HG03457 (cell line): Measurements from ENCODE around the gene MYLK.

Experiments
- ATAC-seq: cut with Tn5 transposase; IDR thresholded peaks from one replicate; pipeline ENCODE4 v1.9.1; 2021; ENCODE audit warnings: moderate number of reproducible peaks; ENCODE audit not compliant: unreplicated experiment

MYLK gene

GRCh38 chr3:123683505-123684154 lies 200.5 kb downstream of the MYLK start:
- ATAC-seq, result no peak

GRCh38 chr3:123682781-123683504 lies 201.2 kb downstream of the MYLK start:
- no peak for ATAC-seq

GRCh38 chr3:123682302-123682701 lies 201.8 kb downstream of the MYLK start:
- ATAC-seq, result no peak

GRCh38 chr3:123679712-123680386 lies 204.3 kb downstream of the MYLK start:
- ATAC-seq, result no peak

GRCh38 chr3:123678108-123678511 lies 206.0 kb downstream of the MYLK start:
- no peak for ATAC-seq

- no peak for ATAC-seq
Observed at GRCh38 chr3:123672429-123673146, 211.5 kb downstream of the MYLK start.

GRCh38 chr3:123670743-123671142 lies 213.4 kb downstream of the MYLK start:
- no peak for ATAC-seq

- ATAC-seq, result no peak
Observed at GRCh38 chr3:123668906-123669305, 215.2 kb downstream of the MYLK start.

GRCh38 chr3:123667784-123668183 lies 216.3 kb downstream of the MYLK start:
- ATAC-seq, result no peak

- ATAC-seq, result no peak
Observed at GRCh38 chr3:123664753-123665152, 219.4 kb downstream of the MYLK start.

GRCh38 chr3:123663977-123664376 lies 220.2 kb downstream of the MYLK start:
- no peak for ATAC-seq

- no peak for ATAC-seq
Observed at GRCh38 chr3:123661973-123662372, 222.2 kb downstream of the MYLK start.

- ATAC-seq, result no peak
Observed at GRCh38 chr3:123660900-123661299, 223.2 kb downstream of the MYLK start.

GRCh38 chr3:123660141-123660675 lies 223.9 kb downstream of the MYLK start:
- ATAC-seq, result no peak

GRCh38 chr3:123658852-123659206 lies 225.3 kb downstream of the MYLK start:
- no peak for ATAC-seq

GRCh38 chr3:123658118-123658851 lies 225.8 kb downstream of the MYLK start:
- no peak for ATAC-seq

GRCh38 chr3:123657568-123657967 lies 226.6 kb downstream of the MYLK start:
- ATAC-seq, result no peak

GRCh38 chr3:123657111-123657510 lies 227.0 kb downstream of the MYLK start:
- no peak for ATAC-seq

GRCh38 chr3:123656691-123657090 lies 227.4 kb downstream of the MYLK start:
- no peak for ATAC-seq

GRCh38 chr3:123656274-123656673 lies 227.9 kb downstream of the MYLK start:
- no peak for ATAC-seq

GRCh38 chr3:123655400-123655799 lies 228.7 kb downstream of the MYLK start:
- ATAC-seq, result no peak
